Measurements from ENCODE around the gene FAM151A.

FAM151A gene

DNA sequence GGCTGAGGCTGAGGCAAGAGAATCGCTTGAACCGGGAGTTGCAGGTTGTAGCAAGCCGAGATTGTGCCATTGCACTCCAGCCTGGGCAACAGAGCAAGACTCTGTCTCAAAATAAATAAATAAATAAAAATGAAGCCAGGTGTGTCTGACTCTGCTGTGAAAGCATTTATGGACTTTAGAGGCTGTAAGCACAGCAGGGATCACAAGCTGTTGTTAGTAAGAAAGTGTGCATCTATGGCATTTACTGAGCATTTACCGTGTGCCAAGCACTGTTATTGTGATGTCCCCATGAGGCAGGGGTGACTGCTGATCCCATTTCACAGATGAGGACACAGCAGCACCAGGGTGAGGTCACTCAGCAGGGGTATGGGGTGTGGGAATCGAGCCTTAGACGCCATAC is 20.1 kb downstream of the FAM151A start:
- DNase-seq: no peak

- no peak for DNase-seq
These were observed 20.8 kb downstream of the FAM151A start for GRCh38 chr1:54602554-54602953.

GRCh38 chr1:54601730-54602129 is 21.6 kb downstream of the FAM151A start:
- no peak for DNase-seq

GRCh38 chr1:54600947-54601721 is 22.2 kb downstream of the FAM151A start:
- no peak for DNase-seq

GRCh38 chr1:54599211-54599823 is 24.0 kb downstream of the FAM151A start:
- DNase-seq: no peak

DNA sequence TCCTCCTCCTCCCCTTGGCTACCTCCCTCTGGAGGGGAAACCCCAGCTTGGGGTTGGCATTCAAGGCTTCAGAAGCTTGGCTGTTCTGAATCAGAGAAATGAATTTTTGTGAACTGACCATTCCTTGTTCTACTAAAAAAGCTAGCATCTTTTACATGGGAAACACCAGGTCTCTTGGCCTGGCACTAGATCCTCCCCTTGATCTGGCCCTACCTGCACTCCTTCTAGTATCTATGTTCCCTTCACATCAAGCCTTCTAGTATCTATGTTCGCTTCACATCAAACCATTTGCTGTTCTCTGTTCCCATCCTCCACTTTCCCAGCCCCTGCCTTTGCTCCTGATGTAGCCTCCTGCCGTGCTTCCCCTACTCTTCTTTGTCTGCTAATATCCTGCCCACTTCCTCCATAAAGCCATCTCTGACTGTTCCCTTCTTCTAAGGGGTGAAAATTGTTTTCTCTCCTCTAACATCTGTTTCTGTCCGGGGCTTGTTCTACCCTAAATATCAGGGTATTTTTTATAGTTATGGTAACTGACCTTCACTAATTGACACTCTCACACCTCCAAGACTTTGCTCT is 25.8 kb downstream of the FAM151A start:
- no peak for DNase-seq

DNA sequence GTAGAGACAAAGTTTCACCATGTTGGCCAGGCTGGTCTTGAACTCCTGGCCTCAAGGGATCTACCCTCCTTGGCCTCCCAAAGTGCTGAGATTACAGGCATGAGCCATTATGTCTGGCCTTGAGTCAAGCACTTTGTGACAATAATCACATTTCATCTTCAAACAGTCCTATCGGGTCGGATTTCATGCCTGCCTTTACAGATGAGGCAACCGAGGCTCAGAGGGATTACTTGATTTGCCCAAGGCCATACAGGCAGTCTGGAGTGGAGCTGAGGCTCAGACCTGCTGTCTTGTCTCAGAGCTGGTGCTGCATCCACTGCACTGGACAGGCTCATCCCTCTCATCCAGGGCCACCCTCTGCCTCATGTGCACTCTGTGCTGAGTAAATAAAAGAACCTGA is 26.6 kb downstream of the FAM151A start:
- DNase-seq: no peak

- DNase-seq: no peak
These were observed 27.3 kb downstream of the FAM151A start for GRCh38 chr1:54595956-54596498.

- DNase-seq: no peak
These were observed 28.9 kb downstream of the FAM151A start for GRCh38 chr1:54594463-54594862.

DNA sequence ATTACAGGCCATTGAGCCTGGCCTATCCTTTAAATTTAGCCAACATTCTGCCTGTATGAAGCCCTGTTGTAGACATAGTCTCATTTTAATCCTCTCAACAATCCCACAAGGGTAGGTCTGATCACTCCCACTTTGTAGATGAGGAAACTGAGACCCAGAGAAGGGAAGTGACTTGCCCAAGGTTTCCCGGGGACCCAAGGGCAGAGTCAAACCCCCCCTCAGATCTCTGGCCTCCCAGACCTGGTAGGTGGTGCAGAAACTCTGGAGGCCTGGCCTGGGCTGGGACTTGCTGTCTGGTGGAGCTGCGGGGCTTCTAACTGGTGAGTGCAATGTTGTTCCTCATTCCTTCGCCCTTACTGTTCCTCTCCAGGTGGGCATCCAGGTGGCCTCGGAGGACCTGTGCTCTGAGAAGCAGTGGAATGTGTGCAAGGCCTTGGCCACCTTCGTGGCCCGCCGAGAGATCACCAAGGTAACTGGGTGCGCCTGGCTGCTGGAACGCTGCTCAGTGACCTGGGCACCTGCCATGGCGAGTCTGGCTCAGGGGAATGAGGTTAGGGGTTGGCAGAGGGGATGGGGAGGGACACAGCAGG is 29.7 kb downstream of the FAM151A start:
- DNase-seq: no peak

GRCh38 chr1:54591127-54591756 is 32.1 kb downstream of the FAM151A start:
- no peak for DNase-seq

DNA sequence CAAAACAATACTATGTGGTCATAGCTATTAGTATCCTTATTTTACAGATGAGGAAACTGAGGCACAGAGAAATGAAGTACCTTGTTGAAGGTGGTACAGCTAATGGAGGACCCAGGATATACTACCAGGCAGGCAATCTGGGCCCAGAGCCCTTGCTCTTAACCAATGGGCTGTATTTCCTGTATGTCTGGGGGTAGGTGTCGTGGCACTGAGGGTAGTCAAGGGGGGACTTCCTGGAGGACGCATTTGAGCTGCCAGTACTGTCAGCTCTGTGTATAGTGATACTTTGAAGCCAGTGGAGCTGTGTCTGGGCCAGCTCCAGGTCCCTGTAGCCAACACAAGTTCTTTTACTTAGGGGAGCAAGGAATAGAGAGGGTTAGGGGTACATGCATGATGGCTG is 34.9 kb downstream of the FAM151A start:
- no peak for DNase-seq

GRCh38 chr1:54585181-54586066 is 37.9 kb downstream of the FAM151A start:
- DNase-seq: no peak

DNA sequence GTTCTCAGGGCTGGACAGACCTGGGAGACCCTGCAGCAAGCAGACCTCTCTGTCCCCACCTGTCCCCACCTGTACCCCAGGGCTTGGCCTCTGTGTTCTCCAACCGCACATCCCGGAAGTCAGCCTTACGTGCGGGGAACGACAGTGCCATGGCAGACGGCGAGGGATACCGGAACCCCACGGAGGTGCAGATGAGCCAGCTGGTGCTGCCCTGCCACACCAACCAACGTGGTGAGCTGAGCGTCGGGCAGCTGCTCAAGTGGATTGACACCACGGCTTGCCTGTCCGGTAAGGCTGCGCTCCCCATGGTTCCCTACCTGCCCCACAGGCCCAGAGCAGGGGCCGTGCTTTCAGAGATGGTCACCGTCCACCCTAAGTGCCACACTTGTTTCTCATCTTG is 38.8 kb downstream of the FAM151A start:
- no peak for DNase-seq

GRCh38 chr1:54583871-54584270 is 39.5 kb downstream of the FAM151A start:
- no peak for DNase-seq

DNA sequence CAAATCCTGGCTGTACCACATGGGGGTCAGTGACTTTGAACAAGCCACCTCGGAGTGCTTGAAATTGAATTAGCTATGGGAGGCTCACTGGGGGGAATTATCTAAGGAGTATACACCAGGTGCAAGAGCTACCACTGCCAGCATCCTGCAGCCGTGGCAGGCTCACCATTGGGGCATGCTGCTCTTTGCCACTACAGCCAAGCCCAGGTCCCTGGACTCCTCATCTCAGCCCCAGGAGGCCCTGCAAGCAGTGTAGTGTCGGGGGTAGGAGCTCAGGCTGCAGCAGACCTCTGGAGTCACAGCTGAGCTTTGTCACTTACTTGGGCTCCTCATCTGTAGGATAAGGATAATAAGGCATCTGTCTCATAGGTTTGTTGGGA is 40.0 kb downstream of the FAM151A start:
- DNase-seq: no peak

DNA sequence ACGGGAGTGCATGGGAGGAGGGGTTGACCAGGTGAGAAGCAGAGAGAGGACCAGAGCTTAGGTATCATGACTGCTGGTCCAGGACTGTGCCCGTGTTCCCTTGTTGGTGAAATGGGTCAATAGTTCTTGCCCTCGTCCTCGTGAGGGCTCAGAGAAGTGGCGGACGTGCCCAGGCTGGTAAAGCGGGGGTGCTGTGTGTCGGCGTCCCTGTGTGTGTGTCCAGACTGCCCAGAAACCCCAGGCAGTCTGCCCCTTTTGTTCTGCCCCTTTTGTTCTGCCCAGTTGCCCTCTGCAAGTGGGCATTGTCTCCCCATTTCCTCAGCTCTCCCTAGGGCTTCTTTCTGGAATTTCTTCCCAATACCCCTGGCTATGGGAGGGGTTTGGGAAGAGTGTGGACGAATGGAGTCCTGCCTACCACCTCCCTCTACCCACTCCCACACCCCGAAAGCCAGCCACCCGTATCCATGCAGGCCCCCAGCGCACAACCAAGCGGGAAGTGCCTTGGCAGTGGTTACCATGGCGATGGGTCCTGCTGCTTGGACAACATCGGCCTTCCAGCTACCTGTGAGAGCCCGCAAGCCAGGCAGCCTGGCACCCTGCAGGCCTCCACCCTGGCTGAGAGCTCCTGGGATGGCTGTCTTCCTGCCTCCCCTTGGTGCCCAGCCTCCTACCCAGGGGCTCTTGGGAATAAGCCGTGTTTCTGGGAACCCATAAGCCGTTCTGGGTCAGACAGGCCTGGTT is 40.6 kb downstream of the FAM151A start:
- DNase-seq: no peak

DNA sequence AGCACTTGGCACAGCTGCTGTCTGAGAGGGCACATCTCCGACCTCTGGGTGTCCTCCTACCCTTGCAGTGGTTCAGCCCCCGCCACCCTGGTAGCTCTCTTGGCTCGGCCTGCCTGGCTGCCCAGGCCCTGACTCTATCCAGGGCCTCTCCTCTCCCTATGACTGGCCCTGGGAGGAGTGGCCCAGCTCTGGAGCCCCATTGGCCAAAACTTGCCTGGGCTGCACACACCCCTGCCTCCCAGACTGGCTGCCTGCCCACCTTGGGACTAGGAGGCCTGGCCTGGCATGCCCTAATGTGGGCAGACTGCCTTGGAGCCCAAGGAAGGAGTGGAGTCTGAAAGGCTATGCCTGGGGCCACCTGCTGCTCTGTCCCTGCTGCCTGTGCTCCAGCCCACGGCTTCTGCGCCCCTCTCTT is 41.7 kb downstream of the FAM151A start:
- no peak for DNase-seq

- no peak for DNase-seq
These were observed 42.3 kb downstream of the FAM151A start for GRCh38 chr1:54580856-54581550.

GRCh38 chr1:54579337-54579781 is 44.0 kb downstream of the FAM151A start:
- no peak for DNase-seq

DNA sequence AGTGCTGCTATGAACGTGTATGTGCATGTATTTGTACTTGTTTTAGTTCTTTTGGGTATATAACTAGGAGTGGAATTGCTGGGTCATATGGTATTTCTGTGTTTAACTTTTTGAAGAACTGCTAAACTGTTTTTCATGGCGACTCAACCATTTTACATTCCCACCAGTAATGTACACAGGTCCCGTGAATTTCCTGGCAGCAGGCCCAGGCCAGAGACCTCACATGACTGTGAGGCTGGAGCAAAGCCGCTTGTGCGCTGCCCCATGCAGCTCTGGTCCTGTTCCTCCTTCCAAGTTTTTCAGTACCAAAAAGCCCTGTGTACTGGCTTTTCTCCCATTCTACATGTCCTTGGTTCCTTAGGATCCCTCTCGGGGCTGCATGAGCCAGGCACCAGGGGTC is 45.7 kb downstream of the FAM151A start:
- DNase-seq: no peak
